GM19468 (cell line): ENCODE results near the gene NLRC5.
"Not testable (repeated sequence)": the region's sequence is repeated elsewhere in the genome, so short reads cannot be mapped to it uniquely, and the experiment has no call there.

ENCODE experiments used
- ATAC-seq: cut with Tn5 transposase; IDR thresholded peaks from one replicate; pipeline ENCODE4 v1.9.1; 2021; ENCODE audit warnings: mild to moderate bottlenecking, moderate library complexity, moderate number of reproducible peaks; ENCODE audit not compliant: unreplicated experiment; ENCODE audit errors: extremely low read depth

NLRC5 gene

GRCh38 chr16:56997931-56998330, 8.6 kb downstream of the NLRC5 start:
- ATAC-seq = no peak

- ATAC-seq = no peak
These were observed 9.0 kb downstream of the NLRC5 start for GRCh38 chr16:56998352-56998751.

GRCh38 chr16:56998861-56999260, 9.5 kb downstream of the NLRC5 start:
- no peak for ATAC-seq

DNA sequence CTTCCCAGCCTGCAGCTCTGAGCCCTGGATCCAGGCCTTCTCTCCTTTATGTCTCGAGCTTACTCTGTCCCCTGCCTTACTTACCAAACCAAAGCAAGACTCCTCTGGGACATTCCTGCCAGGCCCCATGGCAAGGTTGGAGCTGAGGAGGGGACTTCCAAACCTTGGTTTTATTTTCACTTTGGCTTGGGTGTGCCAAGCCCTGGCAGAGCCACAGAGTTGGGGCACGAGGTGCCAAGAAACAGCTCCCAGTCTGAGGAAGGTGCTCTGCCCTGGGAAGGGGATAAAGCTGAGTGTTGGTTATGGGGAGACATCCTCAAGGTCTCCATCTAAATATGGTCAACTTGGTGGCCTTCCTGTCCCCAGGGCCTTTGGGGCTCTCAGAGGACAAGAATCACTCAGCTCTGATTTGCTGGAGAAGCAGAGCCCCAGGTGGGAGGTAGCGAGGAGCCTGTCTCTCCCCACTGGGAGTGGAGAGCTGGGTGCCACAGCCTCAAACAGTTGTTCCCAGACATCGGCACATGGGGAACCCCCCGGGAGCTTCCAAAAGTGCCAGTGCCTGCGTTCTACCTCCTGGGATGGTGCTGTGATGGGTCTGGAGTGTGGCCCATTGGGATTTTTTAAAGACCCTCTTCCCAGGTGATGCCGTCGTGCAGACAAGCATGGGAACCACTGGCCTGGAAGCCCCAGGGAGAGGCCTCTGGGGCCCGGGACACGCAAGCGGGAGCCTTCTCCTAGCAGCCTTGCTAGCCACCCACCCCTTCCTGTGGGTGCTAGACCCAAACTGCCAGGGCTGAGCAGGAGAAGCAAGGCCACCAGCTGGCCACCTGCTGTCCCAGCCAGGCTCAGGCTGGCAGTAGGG, 10.3 kb downstream of the NLRC5 start:
- ATAC-seq = no peak

DNA sequence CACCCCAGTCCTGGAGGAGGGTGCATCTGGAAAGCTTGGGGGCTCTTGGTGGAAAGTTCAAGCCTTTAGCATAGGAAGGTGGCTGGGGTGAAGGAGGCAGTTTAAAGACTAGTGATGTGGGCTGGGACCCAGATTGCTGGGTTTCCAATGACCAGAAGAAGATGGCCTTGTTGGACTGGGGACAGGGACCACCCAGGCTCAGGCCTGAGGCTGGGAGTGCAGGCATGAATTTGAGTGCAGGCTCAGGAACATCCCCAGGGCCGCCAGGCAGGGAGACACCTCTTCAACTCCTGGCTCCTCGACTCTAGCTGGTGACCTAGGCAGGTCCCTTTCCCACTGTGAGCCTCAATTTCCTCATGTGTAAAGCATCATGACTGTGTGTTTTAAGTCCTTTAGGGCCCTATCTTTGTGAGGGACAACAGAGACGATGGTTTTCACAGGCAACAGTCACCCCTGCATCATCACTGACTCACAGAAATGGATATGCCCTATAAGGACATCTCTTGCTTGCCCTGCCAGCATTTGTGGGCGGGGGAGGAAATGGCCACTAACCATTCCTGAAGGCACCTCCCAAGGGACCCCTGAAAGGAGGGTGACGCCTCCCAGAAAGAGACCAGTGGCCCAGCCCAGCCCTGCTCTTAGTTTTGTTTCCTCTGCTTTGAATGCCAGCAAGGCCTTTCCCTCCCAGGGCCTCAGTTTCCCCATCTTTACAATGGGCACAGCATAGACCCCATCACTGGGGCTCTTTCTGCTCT, 11.1 kb downstream of the NLRC5 start:
- peak; percentile 41 for ATAC-seq

DNA sequence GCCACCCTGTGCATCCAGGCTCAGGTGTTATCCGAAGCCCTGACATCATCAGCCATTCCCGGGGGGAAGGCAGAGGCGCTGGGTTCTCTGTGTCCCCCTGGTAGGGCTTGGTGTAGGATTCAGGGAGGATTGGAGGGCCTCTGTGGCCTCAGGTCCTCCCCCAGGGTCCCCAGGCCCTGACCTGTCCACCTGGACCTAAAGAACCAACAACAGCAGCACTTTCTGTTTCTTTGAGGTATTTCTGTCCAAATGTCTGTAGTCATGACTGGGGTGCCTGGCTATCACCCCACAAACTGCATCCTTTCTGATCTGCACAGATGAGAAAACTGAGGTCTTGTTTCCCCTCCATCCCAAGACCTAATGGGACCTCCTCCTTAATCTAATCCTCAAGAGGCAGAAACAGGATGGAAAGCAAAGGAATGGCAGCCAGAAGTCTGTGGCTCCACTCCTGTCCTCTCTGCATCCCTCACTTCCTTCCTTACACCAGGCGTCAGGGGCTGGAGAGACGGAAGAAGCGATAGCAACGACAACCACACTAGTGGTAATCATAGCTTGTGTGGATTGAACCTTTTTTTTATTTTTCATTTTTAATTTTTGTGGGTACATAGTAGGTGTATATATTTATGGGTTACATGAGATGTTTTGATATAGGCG, 11.8 kb downstream of the NLRC5 start:
- ATAC-seq = no peak

- no peak for ATAC-seq
These were observed 14.4 kb downstream of the NLRC5 start for GRCh38 chr16:57003439-57004386.

- ATAC-seq = no peak
These were observed 15.3 kb downstream of the NLRC5 start for GRCh38 chr16:57004387-57005250.

- not testable (repeated sequence) for ATAC-seq
These were observed 16.2 kb downstream of the NLRC5 start for GRCh38 chr16:57005597-57005996.

GRCh38 chr16:57007050-57007449, 17.7 kb downstream of the NLRC5 start:
- no peak for ATAC-seq

DNA sequence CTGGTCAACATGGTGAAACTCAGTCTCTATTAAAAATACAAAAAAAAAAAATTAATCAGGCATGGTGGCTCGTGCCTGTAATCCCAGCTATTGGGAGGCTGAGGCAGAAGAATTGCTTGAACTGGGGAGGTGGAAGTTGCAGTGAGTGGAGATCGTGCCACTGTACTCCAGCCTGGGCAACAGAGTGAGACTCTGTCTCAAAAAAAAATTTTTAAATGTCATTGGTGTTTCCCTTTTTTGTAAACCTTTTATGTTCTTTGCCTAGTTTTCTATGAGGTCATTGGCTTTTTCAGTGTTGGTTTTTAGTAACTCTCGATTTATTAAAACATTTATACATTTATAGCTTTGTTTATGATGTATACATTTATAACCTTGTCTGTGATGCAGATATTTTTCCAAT, 18.2 kb downstream of the NLRC5 start:
- ATAC-seq = no peak

- ATAC-seq = no peak
These were observed 19.1 kb downstream of the NLRC5 start for GRCh38 chr16:57008440-57008839.

GRCh38 chr16:57009643-57010170, 20.4 kb downstream of the NLRC5 start:
- no peak for ATAC-seq

GRCh38 chr16:57012353-57012752, 23.0 kb downstream of the NLRC5 start:
- ATAC-seq = no peak

GRCh38 chr16:57013229-57013628, 23.9 kb downstream of the NLRC5 start:
- no peak for ATAC-seq

DNA sequence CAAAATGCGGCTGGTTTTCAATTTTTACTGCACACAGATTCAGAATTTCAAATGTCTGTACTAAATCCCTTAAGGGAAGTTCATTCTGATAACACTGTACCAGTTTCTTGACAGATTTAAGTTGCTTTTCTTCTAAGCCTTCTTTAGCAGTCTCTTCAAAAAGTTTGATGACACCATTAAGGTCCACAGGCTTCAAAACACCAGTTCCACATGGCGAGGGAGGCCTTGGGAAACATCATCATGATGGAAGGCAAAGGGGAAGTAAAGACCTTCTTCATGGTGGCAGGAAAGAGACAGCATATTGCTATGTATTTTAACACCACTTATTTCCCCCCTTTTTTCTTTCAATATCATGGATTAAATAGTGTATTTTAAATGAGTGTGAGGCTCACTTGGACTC, 24.5 kb downstream of the NLRC5 start:
- no peak for ATAC-seq

- no peak for ATAC-seq
These were observed 26.9 kb downstream of the NLRC5 start for GRCh38 chr16:57016301-57016700.

DNA sequence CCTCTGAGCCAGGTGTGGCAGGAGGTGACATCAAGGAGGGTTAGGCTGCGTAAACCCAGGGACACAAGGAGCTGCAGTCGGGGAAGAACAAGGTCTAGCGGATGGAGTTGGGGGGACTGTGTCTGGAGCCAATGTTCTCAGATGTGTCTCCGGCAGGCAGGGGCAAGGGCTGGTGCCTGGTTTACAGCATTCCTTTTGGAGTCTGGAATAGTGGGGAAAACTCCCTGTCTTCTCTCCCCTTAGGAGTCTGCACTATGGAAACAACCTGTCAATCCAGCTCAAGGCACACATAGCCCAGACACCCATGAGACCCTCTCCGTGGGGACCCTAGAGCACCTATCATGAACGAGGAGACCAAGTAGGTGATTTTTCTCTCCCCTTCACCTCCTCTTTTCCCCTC, 27.5 kb downstream of the NLRC5 start:
- ATAC-seq = no peak

DNA sequence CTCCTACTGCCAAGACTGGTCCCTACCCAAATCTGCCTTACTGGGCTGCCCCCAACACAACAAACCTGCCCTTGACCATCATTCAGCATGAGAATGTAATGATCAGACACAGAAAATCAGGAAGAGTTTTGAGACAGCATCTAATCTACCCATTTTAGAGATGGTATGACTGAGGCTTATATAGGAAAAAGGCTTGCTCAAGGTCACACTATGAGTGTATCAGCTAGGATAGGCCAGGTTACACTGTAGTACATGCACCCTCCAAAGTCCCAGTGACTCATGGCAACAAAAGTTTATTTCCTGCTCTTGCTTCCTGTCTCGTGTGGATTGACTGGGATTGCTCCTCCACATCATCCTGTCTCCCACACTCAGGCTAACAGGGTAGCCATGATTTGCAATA, 27.9 kb downstream of the NLRC5 start:
- no peak for ATAC-seq
